Stimulated activated CD4-positive, alpha-beta T cell treated with anti-CD3 and anti-CD28 coated beads, Interleukin-1b, Interleukin-23, amount 100 ng/mL, for 1 hour (primary cell): ENCODE measurements around the gene LRRK1.
A peak's percentile ranks its signal among the peaks of the same experiment; 100 is the strongest.

Experiments used
- DNase-seq, 2 donors: peaks; one replicate each; pipeline ENCODE4 v3.0.0-alpha.2; 2020; ENCODE audit warnings: low read depth in 2 of 2

Gene LRRK1, protein sequence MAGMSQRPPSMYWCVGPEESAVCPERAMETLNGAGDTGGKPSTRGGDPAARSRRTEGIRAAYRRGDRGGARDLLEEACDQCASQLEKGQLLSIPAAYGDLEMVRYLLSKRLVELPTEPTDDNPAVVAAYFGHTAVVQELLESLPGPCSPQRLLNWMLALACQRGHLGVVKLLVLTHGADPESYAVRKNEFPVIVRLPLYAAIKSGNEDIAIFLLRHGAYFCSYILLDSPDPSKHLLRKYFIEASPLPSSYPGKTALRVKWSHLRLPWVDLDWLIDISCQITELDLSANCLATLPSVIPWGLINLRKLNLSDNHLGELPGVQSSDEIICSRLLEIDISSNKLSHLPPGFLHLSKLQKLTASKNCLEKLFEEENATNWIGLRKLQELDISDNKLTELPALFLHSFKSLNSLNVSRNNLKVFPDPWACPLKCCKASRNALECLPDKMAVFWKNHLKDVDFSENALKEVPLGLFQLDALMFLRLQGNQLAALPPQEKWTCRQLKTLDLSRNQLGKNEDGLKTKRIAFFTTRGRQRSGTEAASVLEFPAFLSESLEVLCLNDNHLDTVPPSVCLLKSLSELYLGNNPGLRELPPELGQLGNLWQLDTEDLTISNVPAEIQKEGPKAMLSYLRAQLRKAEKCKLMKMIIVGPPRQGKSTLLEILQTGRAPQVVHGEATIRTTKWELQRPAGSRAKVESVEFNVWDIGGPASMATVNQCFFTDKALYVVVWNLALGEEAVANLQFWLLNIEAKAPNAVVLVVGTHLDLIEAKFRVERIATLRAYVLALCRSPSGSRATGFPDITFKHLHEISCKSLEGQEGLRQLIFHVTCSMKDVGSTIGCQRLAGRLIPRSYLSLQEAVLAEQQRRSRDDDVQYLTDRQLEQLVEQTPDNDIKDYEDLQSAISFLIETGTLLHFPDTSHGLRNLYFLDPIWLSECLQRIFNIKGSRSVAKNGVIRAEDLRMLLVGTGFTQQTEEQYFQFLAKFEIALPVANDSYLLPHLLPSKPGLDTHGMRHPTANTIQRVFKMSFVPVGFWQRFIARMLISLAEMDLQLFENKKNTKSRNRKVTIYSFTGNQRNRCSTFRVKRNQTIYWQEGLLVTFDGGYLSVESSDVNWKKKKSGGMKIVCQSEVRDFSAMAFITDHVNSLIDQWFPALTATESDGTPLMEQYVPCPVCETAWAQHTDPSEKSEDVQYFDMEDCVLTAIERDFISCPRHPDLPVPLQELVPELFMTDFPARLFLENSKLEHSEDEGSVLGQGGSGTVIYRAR (N-terminal part only)

GRCh38 chr15:100918690-100919480 is at the start of gene LRRK1:
Gene LRRK1 (plus strand): TSS chr15:100919357. CDS start chr15:100924633, 5,276 bp downstream.
- no peak for DNase-seq

- peak in 1 of 2 donors; percentile 16 for DNase-seq
These were observed 46.0 kb upstream of the LRRK1 start for GRCh38 chr15:100873029-100873677.

DNA sequence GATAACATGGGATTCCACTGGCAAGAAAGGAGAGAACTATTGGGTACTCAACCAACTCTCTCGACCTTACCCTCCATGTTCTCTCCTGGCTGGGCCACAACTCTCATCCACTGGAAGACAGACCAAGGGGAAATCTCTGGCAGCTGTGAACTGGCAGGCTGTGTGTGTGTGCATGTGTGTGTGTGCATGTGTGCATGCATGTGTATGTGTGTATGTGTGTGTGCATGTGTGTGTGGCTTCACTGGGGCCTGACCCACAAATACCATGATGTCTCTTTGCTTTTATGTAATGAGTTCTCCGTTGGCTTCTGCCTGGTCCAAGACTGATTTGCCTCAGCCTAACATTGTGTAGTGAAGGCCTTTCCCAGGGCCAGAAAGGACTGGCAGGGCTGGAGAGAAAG is 43.7 kb upstream of the LRRK1 start:
- no peak for DNase-seq

- no peak for DNase-seq
These were observed 43.2 kb upstream of the LRRK1 start for GRCh38 chr15:100875976-100876375.

GRCh38 chr15:100877551-100877950 is 41.6 kb upstream of the LRRK1 start:
- no peak for DNase-seq

DNA sequence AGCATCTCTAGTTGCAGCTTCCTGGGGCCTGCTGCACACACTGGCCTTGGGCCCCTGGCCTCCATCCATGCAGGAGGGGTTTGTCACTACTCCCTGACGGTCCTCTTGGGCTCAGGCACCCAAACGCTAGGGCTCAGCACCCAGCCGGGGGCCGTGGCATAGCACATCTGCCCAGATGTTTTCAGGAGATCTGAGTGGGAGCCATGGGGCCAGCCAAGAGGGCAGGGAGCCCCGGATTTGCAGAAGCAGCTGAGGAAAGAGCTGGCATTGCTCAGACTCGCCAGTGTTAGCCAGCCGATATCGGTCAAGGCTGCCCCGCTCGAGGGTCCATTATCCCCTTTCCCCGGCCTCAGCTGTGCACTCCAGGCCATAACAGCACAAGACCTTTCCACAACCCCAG is 41.0 kb upstream of the LRRK1 start:
- no peak for DNase-seq

DNA sequence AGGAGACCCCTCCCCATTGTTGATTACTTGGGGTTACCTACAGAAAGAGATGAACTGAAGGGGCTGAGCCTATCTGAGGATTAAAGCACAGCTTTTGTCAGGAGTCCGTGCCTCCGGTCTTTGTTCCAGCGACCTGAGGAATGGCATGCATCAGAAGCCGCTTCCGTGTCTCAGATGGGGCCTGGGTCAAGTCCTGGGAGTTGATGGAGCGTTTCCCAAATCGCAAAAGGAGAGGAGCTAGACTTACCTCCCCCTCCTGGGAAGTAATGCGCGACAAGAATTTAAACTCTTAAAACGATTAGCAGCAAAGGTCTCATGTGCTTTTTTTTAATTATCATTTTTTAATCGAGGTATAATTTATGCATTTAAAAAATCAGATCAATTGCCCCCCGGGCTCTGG is 40.5 kb upstream of the LRRK1 start:
- no peak for DNase-seq

DNA sequence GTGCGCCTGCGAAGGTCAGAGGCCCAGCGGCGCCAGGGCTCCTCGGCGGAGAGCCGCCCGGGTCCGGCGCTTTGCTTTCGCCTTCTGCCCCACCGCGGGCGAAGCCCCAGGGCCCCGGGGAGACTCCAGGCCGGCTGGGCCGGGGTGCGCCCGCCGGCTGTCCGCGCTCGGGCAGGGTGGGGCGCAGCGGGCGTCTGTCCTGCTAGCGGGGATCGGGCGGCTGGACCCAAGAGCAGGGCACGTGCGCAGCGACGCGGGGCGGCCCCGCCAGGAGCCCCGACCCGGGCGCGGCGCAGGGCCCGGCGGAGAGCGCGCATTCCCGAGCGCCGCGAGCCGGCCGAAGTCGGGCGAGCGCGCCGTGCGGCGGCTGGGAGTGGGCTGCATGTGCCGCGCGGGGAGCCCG is 40.1 kb upstream of the LRRK1 start:
- no peak for DNase-seq

DNA sequence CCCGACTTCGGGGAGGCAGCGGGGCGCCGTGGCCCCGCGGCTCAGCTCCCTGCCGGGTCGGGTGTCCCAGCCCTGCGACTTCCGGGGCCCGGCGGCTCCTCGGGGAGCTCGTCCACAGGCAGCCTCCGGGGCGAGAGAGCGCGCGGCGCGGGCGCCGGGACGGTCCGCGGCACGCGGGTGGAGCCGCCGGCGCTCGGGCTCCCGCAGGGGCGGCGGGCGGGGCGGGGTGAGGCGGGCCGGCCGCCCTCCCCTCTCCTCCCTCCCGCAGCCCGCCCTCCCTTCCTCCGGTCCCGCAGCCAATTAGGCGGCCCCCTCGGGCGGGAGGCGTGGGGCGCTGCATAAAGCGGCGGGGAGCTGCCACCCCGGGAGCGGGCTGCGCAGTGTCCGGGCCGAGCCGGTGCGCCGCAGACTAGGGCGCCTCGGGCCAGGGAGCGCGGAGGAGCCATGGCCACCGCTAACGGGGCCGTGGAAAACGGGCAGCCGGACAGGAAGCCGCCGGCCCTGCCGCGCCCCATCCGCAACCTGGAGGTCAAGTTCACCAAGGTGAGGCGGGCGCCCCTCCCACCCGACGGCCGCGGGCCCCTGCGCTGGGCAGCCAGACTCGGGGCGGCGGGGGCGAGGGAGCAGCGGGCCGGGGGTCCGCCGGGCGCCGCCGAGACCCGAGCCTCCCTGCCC is 39.6 kb upstream of the LRRK1 start, which contains the start of gene ALDH1A3:
TSS of gene ALDH1A3 (plus strand) at position 368 of the 675 bp plus-strand sequence. CDS start at position 445, 77 bp downstream.
- DNase-seq, result no peak

DNA sequence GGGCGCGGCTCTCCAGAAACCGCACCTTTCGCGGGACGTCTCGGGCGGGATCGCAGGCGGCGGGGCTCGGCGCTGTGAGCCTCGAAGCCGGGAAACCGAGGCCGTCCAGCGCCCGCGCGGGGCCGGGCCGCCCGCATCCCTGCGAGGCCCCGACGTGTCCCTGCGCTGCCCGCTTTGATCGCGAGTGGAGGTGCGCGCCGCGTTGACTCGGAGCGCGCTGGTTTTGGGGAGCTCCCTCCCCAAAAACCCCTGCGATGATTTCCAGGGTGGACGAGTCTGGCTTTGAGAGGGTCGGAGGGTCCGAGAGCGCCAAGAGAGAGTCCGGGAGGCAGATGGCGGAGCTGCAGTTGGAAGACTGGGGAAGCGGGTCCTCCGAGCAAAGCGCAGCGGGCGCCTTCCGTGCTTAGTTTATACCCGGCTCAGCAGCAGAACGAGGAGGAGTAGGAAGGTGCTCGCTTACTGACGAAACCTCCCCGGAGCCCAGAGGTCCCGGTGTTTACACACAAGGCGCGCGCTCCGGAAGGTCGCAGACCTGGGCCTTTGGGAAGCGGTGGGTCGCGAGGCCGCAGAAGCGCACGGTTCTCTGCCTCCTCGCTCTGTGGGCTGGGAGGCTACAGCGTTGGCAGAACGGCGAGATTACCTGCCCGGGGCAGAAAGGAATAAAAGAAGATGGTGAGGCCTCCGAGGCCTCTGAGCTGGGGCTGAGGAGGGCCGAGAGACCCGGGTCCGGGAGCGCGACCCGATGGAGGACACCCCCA is 38.8 kb upstream of the LRRK1 start:
- no peak for DNase-seq

GRCh38 chr15:100880897-100881242 is 38.3 kb upstream of the LRRK1 start:
- DNase-seq, result no peak

DNA sequence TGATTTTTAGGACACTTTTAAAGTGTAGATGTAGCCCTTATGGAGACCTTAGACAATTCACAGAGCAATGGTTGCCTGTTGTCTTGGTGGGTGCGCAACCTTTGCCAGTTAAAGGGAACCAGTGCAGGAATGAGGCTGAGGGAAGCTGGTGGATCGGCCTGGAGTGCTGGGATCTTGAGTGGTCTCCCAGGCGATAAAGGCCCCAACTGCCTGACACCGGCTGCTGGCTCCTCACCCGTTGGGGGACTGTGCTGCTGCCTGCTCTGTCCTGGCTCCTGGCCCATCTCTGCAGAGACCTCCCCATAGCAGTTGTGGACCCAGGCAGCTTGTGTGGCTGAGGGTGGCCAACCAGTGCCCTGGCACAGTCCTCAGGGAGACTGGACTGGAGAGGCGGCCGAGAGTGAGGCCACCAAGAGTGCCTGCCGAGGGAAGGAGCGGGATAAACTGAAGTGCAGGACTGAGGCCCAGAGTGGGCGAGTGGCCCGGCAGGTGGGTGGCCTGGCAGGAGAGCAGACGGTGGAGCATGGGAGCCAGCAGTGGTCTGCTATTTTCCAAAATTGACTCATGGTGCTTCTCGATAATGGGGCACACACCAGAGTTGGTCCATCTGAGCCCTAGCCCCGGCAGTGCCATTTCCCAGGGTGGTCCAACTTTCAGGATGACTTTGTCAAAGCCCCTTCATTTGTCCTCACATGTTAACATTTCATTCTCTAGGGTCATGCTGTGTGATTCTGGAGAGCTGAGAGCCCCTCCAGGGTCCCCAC is 37.4 kb upstream of the LRRK1 start:
- no peak for DNase-seq

- DNase-seq, result no peak
These were observed 34.0 kb upstream of the LRRK1 start for GRCh38 chr15:100885116-100885515.

DNA sequence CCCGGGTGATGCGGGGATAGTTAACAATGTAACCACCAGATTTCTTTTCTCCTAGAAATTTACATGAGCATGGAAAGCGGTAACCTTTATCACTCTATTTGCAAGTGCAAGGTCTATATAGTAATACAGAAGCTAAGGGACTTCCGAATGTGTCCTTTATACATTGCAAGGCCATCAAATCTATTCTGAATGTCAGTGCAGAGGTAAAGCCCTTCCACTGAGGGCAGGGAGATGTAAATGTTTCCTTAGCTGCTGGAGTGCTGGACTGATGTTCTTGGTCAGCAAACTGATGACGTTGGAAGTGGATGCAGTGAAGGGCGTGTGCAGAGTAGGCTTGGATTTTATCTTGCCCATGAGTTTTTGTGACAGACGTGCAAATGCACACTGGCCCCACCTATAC is 33.3 kb upstream of the LRRK1 start:
- DNase-seq, result no peak

DNA sequence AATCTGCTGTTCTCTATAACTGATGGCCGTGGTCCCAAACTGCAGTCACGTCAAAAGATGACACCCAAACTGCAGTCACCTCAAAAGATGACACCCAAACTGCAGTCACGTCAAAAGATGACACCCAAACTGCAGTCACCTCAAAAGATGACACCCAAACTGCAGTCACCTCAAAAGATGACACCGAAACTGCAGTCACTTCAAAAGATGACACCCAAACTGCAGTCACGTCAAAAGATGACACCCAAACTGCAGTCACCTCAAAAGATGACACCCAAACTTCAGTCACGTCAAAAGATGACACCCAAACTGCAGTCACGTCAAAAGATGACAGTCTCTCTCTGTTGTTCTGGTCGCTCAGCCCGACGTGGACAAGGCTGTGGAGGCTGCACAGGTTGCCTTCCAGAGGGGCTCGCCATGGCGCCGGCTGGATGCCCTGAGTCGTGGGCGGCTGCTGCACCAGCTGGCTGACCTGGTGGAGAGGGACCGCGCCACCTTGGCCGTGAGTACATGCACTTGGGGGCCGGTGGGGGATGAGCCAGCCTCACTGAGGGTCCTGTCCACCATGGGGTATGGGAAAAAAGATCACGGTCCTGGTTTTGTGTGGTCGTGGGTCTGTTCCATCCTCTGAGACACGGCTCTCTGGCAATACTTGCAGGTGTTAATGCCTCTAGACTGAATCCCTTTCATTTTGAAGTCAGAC is 31.8 kb upstream of the LRRK1 start:
- DNase-seq, result no peak

- DNase-seq, result no peak
These were observed 29.6 kb upstream of the LRRK1 start for GRCh38 chr15:100889385-100890050.

DNA sequence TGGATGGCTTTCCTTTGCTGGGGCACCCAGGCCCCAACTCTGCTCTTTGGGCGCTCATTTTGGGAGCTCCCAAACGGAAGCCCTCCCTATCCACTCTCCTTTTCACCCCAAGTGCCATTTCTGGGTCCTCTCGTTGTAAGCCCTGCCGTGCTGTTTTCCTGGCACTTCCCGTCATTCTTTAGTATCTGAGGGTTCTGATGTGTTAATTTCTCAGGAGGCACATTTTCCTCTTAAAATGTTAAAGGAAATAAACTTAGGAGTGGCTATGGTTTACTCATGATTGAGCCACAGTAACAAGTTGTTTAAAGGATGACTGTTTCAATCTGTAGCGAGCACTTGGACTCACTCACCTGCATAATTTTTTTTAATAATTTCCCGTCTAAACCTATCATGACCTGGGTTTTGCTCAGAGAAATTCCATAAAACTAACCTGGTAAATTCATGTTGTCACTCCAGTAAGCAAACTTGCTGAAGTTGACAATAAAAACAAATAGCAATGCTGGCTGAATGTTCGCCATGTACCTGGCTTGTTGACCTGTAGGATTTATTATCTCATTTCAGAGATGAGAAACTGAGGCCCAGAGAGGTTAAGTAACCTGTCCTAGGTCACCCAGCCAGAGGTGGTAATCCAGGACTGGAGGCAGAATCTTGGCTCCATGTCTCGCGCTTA is 29.0 kb upstream of the LRRK1 start:
- no peak for DNase-seq
